CD4-positive, alpha-beta T cell treated with Interleukin-15 for 1 hour (primary cell): ENCODE data around the gene EHD1.
"Not testable (repeated sequence)": the region's sequence is repeated elsewhere in the genome, so short reads cannot be mapped to it uniquely, and the experiment has no call there.

ENCODE experiments used
- DNase-seq: peaks from one replicate; pipeline ENCODE4 v3.0.0-alpha.2; 2020

Gene EHD1

DNA sequence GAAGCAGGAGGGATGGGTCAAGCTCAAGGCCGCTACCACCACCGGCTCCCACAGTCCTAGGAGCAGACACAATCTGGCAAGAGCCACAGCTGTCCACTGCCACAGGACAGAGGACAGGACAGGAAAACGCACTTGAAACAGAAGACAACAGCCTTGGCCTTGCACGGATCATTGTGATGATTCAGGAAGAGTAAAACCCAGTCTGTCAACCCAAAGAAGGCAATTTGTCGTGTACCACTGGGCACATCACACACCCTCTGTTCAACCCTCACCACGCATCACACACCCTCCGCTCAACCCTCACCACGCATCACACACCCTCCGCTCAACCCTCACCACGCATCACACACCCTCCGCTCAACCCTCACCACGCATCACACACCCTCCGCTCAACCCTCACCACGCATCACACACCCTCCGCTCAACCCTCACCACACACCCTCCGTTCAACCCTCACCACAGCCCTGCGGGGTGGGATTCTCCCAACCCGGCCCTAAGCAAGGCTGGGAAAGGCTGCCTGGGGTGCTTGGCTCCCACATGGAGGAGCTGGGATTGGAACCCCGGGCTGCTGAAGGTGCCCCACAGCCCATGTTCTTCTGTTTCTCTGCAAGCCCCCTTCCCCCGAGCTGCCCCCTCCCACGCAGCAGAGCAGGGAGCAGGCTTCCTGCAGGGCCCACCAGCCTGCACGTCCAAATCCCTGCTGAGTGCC lies 22.7 kb downstream of the EHD1 start:
- DNase-seq, result no peak

- DNase-seq, result peak; percentile 79
Observed at GRCh38 chr11:64854534-64855502, 23.6 kb downstream of the EHD1 start.

DNA sequence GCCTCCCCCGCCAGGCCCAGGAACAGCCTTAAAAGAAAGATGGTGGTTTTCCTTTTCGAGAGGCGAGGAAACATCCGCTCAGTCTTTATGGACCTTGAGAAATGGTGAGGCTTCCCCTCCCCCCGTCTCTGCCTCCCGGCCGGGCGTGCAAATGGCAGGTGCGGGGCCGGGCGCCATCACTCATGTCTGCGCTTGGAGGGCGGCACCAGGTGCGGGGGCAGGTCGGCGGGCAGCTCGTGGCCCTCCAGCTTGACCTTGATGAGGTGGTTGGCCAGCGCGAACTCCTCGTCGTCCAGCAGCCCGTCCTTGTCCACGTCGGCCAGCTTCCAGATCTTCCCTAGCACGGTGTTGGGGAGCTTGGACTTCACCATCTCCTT lies 24.3 kb downstream of the EHD1 start:
- DNase-seq, result no peak

- DNase-seq, result peak; percentile 50
Observed at GRCh38 chr11:64853709-64854108, 24.7 kb downstream of the EHD1 start.

DNA sequence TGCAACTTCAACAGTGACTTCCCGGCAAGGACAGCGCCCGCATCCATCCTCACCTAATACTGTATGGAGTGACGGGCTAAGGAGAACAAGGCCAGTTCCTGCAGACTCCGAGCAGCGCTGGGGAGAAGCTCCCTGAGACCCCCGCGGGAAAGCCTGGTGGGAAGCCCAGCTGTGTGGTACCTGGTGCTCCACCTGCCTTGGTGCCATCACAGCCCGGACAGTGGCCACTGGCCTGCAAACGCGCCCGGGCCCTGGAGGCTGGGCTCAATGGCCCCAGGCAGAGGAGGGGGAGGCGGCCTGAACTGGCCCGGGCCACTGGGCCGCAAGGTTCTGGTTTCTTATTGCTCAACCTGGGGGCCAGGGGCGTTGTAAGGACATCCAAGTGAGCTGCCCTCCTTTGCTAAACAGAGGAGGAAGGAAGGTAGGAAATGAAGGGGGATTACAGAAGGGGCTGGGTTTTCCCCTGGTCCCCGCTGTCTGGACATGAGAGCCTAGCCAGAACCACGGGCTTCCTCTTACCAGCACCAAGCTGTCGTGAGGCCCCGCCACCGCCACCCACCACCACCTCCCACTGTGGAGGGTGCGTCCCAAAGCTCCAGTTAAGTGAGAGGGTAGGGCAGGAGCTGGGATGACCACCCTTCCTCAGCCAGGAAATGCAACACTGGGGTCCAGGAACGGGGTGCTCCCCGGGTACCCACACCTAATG lies 25.5 kb downstream of the EHD1 start:
- peak; percentile 58 for DNase-seq

GRCh38 chr11:64851831-64852351 lies 26.5 kb downstream of the EHD1 start:
- DNase-seq, result peak; percentile 71

DNA sequence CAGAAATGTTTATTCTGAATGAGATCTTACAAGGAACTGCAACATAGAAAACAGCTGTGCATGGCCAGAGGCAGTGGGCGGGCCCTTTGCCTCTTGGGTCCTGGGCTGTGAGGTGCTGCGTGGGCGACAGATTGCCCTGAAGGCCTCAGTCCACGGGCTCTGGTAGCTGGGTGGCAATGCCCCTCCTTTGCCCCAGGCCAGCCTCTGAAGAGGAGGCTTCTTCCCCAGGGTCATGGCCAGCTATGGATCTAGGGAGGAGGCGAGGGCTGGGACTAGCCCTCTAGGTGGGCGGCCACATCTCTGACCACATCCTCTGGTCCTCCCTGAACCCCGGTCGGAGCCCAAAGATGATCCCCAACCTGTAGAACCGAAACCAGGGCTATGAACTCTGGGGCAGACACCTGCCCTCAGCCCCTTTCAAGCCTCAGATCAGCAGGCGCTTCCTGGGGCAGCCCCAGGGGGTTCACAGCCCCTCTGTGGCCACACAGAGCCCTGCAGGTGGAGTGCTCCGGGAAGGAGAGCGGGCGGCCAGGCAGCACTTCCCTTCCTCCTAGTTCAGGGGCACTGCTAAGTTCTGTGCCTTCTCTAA lies 27.3 kb downstream of the EHD1 start:
- peak; percentile 80 for DNase-seq

DNA sequence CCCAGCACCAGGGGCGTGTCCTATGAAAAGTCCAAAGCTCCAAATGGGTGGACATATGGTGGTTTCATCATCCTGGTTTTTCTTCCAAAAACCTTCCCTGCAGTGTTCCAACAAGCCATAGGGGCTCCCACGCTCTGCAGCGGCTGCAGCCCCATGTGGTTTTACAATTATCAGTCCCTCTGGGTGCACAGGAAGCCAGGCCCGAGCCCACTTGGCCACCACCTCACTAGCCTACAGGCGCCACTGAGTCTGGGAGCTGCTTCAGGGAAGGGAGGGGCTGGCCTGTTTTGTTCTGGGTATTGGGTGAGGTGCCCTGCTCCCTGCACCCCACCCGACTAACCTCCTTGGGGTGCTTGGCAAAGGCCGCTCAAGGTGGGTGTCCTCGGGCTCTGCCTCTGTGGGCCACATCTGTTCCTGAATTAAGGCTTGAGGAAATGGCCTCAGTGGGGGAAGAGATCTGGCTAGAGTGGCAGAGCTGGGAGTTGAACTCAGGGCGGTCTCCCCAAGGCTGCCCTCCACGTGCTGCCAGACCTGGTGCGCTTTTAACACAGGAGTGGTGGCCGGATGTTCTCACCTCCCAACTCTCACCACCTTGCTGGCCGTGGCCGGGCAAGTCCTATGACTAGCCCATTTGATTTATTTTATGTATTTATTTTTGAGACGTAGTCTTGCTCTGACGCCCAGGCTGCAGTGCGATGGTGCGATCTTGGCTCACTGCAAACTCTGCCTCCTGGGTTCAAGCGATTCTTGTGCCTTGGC lies 28.6 kb downstream of the EHD1 start:
- DNase-seq, result no peak

DNA sequence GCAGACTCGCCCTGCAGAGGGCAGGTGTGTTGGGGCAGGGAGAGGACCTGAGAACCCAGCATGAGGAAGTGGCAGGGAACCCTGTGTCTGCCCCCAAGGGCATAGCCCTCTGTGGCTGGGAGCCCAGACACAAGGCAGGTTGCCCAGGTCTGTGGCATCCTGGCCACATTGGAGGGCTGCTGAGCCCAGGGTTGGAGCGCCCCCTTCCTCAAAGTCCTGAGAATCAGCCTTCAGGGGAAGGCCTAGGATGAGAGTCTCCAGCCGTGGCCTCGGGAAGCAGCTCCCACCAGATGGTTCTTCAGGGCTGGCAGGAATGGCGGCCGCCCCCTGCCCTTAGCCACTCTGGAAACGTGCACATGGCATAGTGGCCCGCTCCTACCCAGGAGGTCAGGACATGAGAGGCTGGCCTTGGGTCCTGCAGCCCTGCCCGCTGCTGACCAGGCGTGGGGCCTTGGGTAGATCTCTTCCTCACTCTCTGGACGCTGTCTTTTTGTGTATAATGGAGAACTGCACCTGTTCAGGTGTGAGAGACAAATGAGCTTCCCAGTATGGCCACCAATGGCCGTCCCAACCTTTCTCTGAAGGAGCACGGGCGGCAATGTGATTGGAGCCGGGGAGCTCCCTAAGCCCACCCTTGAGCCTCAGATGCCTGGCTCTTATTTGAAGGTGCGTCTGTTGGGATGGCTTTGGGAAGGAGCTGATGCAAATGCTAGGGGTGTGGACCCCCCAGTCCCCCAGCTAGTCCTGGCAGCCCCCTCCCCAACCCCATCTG lies 29.4 kb downstream of the EHD1 start:
- DNase-seq, result peak; percentile 67

GRCh38 chr11:64848214-64848825 lies 30.1 kb downstream of the EHD1 start:
- no peak for DNase-seq

DNA sequence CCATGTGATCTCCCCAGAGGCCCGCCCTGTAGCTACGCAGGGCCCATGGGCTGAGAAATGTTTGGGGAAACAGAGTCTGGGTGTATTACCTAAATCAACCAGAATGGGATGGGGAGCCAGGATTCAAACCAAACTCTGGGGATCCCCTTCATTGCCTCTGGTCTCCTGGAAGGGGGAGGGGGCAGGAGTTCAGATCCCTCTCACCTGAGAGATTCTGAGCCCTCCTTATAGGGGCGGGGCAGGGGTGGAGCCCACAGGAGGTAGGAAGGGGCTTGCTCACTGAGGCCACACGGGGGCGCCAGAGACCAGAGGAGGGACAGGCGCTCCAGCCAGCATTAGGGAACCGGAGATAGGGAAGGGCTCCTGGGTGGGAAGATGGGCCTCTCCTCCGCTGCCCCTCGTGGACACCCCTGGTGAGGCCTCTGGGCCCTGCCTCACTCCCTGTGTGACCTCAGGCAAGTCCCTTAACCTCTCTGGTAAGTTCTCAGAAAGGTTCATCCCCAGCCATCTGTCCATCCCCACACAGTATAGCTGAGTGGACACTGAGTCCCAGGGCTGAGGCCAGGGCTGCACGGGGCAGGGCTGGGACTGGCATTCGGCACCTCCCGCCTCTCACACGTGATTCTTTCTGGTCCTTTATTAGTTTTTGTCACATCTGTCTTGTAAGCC lies 31.3 kb downstream of the EHD1 start:
- DNase-seq, result peak; percentile 89

GRCh38 chr11:64845776-64846129 lies 32.7 kb downstream of the EHD1 start:
- not testable (repeated sequence) for DNase-seq

DNA sequence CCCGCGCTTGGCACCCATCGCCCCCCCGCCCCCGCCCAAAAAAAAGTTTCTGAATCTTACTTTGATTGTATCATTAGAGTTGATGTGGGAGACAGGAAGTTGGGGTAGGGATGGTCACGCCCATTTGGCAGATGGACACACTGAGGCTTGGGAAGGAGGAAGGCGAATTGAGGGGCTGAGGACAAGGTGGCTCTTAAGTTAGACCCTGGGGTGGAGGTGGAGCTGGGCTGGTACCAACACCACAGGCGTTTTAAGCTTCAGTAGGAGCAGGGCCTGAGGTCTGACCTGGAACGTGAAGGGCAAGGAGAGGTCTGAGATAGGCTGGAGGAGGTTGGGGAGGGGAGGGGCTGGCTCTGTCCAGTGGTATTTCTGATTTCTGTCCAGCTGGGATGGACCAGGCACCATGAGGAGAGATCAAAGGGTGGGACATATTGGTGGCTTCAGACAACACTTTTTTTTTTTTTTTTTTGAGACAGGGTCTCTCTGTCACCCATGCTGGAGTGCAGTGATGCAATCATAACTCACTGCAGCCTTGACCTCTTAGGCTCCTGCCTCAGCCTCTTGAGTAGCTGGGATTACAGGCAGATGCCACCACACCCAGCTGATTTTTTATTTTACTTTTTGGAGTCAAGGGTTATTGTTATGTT lies 33.2 kb downstream of the EHD1 start:
- no peak for DNase-seq

- peak; percentile 81 for DNase-seq
Observed at GRCh38 chr11:64844330-64845128, 33.9 kb downstream of the EHD1 start, which contains the start of gene CDC42BPG. Gene CDC42BPG, minus strand, starts transcription at chr11:64844653. Its CDS starts 84 bp downstream, at chr11:64844569.

GRCh38 chr11:64843686-64844329 lies 34.6 kb downstream of the EHD1 start:
- DNase-seq, result no peak

DNA sequence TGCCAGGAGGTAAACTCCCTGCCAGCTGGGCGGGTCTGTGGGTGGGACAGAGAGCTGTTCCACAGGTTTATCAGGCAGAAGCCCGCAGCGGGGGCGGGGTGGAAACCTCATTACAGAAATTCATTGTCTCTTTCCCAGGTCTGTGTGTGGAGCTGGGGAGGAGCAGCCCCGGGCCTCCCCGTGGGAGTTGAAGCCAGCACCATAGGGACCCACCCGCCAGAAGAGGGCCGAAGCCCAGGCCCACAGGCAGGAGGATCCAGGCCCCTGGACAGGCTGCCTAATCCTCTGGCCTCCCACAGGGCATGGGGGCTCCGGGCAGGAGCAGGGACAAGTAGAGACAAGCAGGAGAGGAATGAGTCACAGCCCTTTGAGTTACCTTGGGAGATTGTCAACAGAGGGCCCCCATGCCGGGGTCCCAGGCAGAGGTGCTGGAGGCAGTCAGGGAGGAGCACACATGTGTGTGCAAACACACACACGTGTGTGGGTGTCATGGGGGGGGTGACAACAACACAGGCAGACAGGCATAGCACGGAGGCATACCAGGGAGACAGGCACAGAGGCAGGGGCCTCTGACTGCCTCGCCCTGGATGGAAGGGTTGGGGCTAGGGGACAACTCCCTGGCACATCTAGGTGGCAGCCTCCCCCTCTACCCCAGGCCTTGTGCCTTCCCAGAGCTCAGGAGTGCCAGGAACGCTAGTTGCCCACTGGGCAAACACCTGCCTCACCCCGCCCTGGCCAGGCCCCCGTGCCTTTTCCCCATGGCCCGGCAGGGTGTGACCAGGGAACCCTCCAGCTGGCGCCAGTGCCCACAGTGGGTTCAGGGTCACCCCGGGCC lies 35.4 kb downstream of the EHD1 start:
- no peak for DNase-seq

DNA sequence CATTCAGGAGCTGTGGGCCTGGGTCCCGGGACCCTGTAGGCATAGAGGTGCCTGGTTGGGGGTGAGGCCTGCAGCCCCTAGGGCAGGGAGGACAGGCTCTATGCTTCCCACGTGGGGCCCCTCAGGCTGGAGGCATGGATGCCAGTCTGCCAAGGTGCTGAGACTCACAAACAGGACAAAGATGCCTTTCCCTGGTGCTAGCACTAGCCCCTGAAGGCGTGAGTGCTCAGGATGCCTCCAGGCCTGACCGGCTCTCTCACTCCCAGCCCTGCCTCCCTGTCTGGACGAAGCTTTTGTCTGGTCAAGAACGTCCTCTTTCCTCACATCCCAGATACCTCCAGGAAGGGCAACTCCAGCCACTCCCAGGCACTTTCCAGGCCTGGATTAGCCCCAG lies 36.1 kb downstream of the EHD1 start:
- DNase-seq, result no peak
